Heart left ventricle (tissue), 13 donors: Measurements from ENCODE around the gene PPRC1.

Experiments
- POLR2A ChIP-seq, 2 donors: fragments of 450-650 bp; IDR thresholded peaks; one replicate each; pipeline ENCODE4 v1.6.1; 2017; ENCODE audit warnings: antibody characterized with exemption in 2 of 2, mild to moderate bottlenecking in 2 of 2, moderate library complexity in 2 of 2
- TF ChIP-seq, protein P1 (sequence below), 12 donors: fragments of 200-600 bp; sonication (generic) in 4 of 12; IDR thresholded peaks; one replicate each; pipeline versions ENCODE4 v1.5.0 to v1.8.0; 2018 to 2022; ENCODE audit warnings: antibody characterized with exemption in 12 of 12, mild to moderate bottlenecking in 5 of 12
- donor health status: ischemic (EF 13 %, LVEDD 7.1; RV severe dilation, severe dysfunction).
- donor health status: DM: no; HTN: yes; CAD: no.
- donor health status: DM: no; HTN: no; CAD: no.
- donor health status: ischemic (EF 25% LVEDD 6.9; RV normal size, moderate dysfunction).
- donor health status: ischemic (EF 25% LVEDD 5.7; RV mildly dilated, moderate dysfunction).
- donor health status: ischemic (EF 35%, LVEDD 5.7; RV mildly dilated, moderate dysfunction).
- donor health status: nonischemic (EF 11% LVEDD 7.7; RV severe dilation, severe dysfunction).
- donor health status: DM: yes; HTN: yes; CAD: no.
- donor health status: PGD.
- donor health status: ischemic (EF 29% LVEDD 5.4; RV normal size, mild dysfunction).
- donor health status: nonischemic (EF 23%, LVEDD 6.1; RV moderate dilation, normal function).

DNA sequence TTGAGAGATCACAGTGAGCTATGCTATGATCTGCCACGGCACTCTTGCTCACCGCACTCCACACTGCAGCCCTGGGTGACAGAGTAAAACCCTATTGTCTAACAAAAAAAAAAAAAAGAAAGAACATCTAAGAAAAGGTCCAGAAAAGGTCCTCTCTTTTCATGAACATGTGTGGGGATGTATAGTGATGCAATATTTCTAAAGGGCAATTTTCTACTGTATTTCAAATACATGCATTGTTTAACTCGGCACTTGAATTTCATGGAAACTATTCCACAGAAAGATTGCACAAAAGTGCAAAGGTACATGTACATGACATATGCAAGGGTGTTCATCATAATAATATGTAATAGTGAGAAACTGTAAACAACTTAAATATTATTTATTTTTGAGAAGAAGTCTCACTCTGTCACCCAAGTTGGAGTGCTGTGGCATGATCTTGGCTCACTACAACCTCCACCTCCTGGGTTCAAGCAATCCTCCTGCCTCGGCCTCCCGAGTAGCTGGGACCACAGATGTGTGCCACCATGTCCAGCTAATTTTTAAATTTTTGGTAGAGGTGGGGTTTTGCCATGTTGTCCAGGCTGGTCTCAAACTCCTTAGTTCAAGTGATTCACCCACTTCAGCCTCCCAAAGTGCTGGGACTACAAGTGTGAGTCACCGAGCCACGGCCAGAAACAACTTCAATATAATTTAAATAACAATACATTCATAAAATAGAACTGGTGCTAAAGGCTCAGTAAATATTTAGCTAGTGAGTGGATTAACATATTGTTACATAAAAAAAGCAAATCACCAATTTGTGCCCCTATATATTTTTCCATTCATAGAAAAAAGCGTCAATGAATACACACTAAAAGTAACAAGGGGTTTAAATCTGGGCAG, 1.3 kb upstream of the PPRC1 start:
- TF ChIP-seq, protein P1, sequence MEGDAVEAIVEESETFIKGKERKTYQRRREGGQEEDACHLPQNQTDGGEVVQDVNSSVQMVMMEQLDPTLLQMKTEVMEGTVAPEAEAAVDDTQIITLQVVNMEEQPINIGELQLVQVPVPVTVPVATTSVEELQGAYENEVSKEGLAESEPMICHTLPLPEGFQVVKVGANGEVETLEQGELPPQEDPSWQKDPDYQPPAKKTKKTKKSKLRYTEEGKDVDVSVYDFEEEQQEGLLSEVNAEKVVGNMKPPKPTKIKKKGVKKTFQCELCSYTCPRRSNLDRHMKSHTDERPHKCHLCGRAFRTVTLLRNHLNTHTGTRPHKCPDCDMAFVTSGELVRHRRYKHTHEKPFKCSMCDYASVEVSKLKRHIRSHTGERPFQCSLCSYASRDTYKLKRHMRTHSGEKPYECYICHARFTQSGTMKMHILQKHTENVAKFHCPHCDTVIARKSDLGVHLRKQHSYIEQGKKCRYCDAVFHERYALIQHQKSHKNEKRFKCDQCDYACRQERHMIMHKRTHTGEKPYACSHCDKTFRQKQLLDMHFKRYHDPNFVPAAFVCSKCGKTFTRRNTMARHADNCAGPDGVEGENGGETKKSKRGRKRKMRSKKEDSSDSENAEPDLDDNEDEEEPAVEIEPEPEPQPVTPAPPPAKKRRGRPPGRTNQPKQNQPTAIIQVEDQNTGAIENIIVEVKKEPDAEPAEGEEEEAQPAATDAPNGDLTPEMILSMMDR (IDR thresholded peaks at IDR 0.05): no peak
- no peak for TF ChIP-seq POLR2A (IDR thresholded peaks at IDR 0.05)
